Nephron (organoid): ENCODE data around the gene SKAP1.

Experiments used
- H3K27ac Mint-ChIP-seq, 3 experiments: 2 replicates each; pipeline ENCODE4 v1.8.0; 2020; ENCODE audit warnings: mixed read lengths in 3 of 3, mild to moderate bottlenecking in 2 of 3, moderate library complexity in 1 of 3
- H3K27me3 Mint-ChIP-seq: 2 replicates; pipeline ENCODE4 v1.8.0; 2021; ENCODE audit warnings: low read depth, mild to moderate bottlenecking, moderate library complexity, mixed read lengths
- H3K36me3 Mint-ChIP-seq: 2 replicates; pipeline ENCODE4 v1.8.0; 2020; ENCODE audit warnings: low read depth, mixed read lengths
- H3K4me1 Mint-ChIP-seq: 2 replicates; pipeline ENCODE4 v1.8.0; 2020; ENCODE audit warnings: mixed read lengths
- H3K4me3 Mint-ChIP-seq, 3 experiments: 2 replicates each; pipeline ENCODE4 v1.8.0; 2020; ENCODE audit warnings: mild to moderate bottlenecking in 3 of 3, mixed read lengths in 3 of 3, moderate library complexity in 2 of 3
- H3K9me3 Mint-ChIP-seq: 2 replicates; pipeline ENCODE4 v1.8.0; 2020; ENCODE audit warnings: mixed read lengths
- TF ChIP-seq, protein P1 (sequence below), 3 experiments: fragments of 200-600 bp; sonication (generic); IDR thresholded peaks; one replicate each; pipeline ENCODE4 v1.5.0; 2021; ENCODE audit warnings: antibody characterized with exemption in 3 of 3; ENCODE audit not compliant: unreplicated experiment in 3 of 3

Gene SKAP1

DNA sequence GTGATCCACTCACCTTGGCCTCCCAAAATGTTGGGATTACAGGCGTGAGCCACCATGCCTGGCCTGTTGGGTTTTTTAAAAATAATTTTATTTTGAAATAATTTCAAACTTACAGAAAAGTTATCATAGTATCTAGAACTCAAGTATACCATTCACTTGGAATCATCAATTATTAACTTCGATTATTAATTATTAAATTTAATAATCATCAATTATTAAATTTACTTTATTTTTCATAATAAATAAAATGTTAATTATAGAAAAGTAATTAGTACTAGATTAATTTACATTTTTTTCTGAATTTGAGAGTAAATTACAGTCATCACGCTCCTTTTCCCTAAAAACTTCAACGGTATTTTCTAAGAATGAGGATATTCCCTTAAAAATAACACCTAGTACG, 13.7 kb upstream of the SKAP1 start:
- Mint-ChIP-seq H3K4me1 (peaks cover 14% of the 10 kb centered on the region), H3K27ac (no peak overlapping the region), H3K27me3 (peaks cover 29% of the 10 kb centered on the region), H3K4me3 (no peak overlapping the region), H3K9me3 (no peaks in the 10 kb centered on the region), H3K36me3 (no peaks in the 10 kb centered on the region)
- TF ChIP-seq, protein P1, sequence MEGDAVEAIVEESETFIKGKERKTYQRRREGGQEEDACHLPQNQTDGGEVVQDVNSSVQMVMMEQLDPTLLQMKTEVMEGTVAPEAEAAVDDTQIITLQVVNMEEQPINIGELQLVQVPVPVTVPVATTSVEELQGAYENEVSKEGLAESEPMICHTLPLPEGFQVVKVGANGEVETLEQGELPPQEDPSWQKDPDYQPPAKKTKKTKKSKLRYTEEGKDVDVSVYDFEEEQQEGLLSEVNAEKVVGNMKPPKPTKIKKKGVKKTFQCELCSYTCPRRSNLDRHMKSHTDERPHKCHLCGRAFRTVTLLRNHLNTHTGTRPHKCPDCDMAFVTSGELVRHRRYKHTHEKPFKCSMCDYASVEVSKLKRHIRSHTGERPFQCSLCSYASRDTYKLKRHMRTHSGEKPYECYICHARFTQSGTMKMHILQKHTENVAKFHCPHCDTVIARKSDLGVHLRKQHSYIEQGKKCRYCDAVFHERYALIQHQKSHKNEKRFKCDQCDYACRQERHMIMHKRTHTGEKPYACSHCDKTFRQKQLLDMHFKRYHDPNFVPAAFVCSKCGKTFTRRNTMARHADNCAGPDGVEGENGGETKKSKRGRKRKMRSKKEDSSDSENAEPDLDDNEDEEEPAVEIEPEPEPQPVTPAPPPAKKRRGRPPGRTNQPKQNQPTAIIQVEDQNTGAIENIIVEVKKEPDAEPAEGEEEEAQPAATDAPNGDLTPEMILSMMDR (IDR thresholded peaks at IDR 0.05; ENCODE audit: unreplicated experiment in 3 of 3): no peak

DNA sequence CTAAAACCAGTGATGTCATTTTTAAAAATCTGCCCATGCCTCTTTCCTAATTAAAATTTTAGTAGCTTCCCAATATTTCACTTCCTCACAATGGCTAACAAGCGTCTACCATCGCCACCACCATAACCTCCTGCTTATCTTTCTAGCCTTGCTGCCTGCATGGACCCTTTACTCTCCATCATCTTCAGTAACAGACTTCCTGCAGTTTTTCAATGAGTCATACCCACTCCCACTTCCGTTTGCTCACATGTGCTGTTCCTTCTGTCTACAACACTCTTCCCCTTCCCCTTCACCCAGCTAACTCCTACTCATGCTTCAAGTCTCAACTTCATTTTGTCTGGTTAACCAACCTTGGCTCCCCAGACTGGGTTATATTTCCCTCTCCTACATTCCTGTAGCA, 12.8 kb upstream of the SKAP1 start:
- Mint-ChIP-seq H3K27ac (no peak overlapping the region), H3K9me3 (no peaks in the 10 kb centered on the region), H3K27me3 (peaks cover 23% of the 10 kb centered on the region), H3K36me3 (no peaks in the 10 kb centered on the region), H3K4me3 (no peak overlapping the region), H3K4me1 (peaks cover 17% of the 10 kb centered on the region)
- TF ChIP-seq, protein P1 (IDR thresholded peaks at IDR 0.05; ENCODE audit: unreplicated experiment in 3 of 3): no peak

DNA sequence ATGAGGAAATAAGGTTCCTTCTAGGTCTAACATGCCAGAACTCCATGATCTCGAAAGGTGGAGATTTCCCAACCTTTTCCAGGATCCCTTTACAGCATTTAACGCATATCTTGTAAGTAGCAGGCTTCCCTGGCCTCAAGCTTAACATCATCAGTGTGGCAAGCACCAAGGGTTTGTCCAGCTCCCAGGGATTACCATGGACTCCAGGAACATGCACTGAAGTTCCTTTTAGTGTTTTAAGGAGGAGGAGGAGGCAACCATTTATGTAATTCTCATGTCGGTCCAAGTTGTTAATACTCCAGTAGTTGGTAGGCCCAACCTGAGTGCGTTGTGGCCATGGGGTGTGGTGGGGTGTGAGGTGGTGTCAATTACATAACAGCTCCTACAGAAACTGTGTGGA, 11.8 kb upstream of the SKAP1 start:
- TF ChIP-seq, protein P1 (IDR thresholded peaks at IDR 0.05; ENCODE audit: unreplicated experiment in 3 of 3): no peak
- peaks cover 17% of the 10 kb centered on the region for H3K4me1 Mint-ChIP-seq
- H3K4me3 Mint-ChIP-seq: no peak overlapping the region
- no peak overlapping the region for H3K27ac Mint-ChIP-seq
- H3K36me3 Mint-ChIP-seq: no peaks in the 10 kb centered on the region
- peaks cover 27% of the 10 kb centered on the region for H3K27me3 Mint-ChIP-seq
- no peaks in the 10 kb centered on the region for H3K9me3 Mint-ChIP-seq

DNA sequence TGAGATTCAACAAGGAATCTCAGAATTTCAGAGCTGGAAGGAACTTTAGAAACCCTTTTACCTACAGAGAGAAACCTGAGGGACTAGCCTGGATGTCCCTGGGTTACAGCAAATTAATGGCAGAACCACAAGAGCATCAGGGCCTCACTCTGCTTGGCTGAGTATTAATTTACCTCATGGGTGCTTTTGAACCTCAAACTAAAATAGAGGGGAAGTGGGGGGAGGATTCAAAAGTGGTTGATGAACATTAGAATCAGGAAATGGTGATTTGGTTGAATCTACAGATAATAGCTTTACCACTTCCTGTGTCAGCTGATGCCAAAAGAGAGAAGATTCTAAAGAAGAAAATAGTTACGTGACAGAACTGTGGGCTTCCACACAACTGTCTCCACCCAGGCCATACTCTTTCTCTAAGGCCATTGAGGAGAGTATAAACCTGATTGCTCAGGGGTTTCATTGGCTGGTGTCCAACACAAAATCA, 11.3 kb upstream of the SKAP1 start:
- Mint-ChIP-seq H3K9me3 (no peaks in the 10 kb centered on the region), H3K27me3 (peaks cover 26% of the 10 kb centered on the region), H3K4me3 (no peak overlapping the region), H3K4me1 (peaks cover 17% of the 10 kb centered on the region), H3K36me3 (no peaks in the 10 kb centered on the region), H3K27ac (peak overlapping the region in 1 of 3 experiments; percentile 29)
- TF ChIP-seq, protein P1 (IDR thresholded peaks at IDR 0.05; ENCODE audit: unreplicated experiment in 3 of 3): no peak

DNA sequence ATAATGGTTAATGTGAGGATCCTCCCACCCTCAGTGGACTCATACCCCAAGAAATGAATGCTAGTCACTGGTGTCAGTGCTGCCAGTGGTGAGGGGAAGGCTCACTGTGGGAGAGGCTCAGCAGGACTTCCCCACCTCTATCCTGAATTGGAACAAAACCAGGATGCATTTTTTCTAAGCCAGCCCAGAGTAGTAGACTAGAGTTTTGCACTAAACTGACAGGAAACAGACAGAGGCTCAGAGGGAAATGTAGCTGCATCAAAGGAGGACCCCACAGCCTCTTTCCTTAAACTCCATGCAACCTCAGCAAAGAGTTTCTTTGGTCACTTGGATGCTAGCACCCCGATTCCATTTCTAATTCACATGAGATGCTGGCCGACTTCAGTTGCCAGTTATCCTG, 10.7 kb upstream of the SKAP1 start:
- Mint-ChIP-seq H3K9me3 (no peaks in the 10 kb centered on the region), H3K36me3 (no peaks in the 10 kb centered on the region), H3K27ac (peak overlapping the region in 1 of 3 experiments; percentile 29), H3K27me3 (peaks cover 24% of the 10 kb centered on the region), H3K4me3 (no peak overlapping the region), H3K4me1 (peaks cover 17% of the 10 kb centered on the region)
- TF ChIP-seq, protein P1 (IDR thresholded peaks at IDR 0.05; ENCODE audit: unreplicated experiment in 3 of 3): no peak

DNA sequence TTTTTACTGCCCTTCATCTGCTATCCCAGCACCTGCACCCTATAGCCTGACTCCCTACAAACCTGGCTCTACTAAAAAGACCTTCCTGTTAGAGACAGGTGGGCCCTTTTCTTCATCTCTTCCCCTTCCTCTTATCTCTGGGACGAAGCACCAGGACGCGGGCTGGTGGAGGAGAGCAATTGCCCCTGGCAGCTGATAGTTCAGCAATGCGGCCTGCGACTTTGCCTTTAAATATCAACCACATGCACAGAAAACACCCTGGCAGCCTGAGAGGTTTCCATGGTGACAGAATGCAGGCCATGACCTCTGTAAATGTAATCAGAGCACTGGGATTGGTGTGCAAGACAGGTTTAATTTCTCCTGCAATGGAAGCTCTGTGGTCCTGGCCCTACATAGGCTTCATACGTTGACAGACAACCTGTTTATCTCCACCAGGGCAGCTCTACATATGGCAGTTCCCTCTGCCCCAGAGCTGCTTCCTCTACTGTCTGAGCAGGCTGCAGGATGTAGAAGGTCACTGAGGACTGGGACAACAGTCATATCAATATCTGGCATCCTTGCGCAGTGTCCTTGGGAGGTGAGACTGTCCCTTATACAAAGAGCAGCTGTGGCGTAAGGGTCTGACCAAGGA, 10.0 kb upstream of the SKAP1 start:
- Mint-ChIP-seq H3K4me1 (peaks cover 17% of the 10 kb centered on the region), H3K27me3 (peaks cover 30% of the 10 kb centered on the region), H3K9me3 (no peaks in the 10 kb centered on the region), H3K27ac (peak overlapping the region; percentile 39 to 86 (median 41)), H3K4me3 (peak overlapping the region in 2 of 3 experiments; percentile 3 to 15), H3K36me3 (no peaks in the 10 kb centered on the region)
- TF ChIP-seq, protein P1 (IDR thresholded peaks at IDR 0.05; ENCODE audit: unreplicated experiment in 3 of 3): no peak
